Endothelial cell (in vitro differentiated cells): ENCODE measurements around the gene SNRPD2. TPM values are rescaled to one million over a fixed set of nuclear protein-coding genes. Genes with fewer than 3 reads are reported as not detected.
A peak's percentile ranks its signal among the peaks of the same experiment; 100 is the strongest.

ENCODE experiments used
- DNase-seq: peaks from one replicate; pipeline ENCODE4 v3.0.0; 2021; ENCODE audit warnings: low spot score
- H3K27ac Mint-ChIP-seq: one replicate; pipeline ENCODE4 v1.8.0; 2021; ENCODE audit warnings: mixed read lengths, inconsistent platforms; ENCODE audit not compliant: unreplicated experiment
- H3K27me3 Mint-ChIP-seq: one replicate; pipeline ENCODE4 v1.8.0; 2021; ENCODE audit warnings: mild to moderate bottlenecking, moderate library complexity, mixed read lengths, inconsistent platforms; ENCODE audit not compliant: unreplicated experiment
- H3K36me3 Mint-ChIP-seq: one replicate; pipeline ENCODE4 v1.8.0; 2021; ENCODE audit warnings: mild to moderate bottlenecking, low read depth, mixed read lengths, inconsistent platforms; ENCODE audit not compliant: unreplicated experiment
- H3K4me1 Mint-ChIP-seq: one replicate; pipeline ENCODE4 v1.8.0; 2021; ENCODE audit warnings: mild to moderate bottlenecking, mixed read lengths, inconsistent platforms; ENCODE audit not compliant: unreplicated experiment
- H3K4me3 Mint-ChIP-seq: one replicate; pipeline ENCODE4 v1.8.0; 2021; ENCODE audit warnings: mild to moderate bottlenecking, mixed read lengths, inconsistent platforms; ENCODE audit not compliant: unreplicated experiment
- H3K9me3 Mint-ChIP-seq: one replicate; pipeline ENCODE4 v1.8.0; 2021; ENCODE audit warnings: mixed read lengths, inconsistent platforms; ENCODE audit not compliant: unreplicated experiment
- CTCF ChIP-seq: fragments of 200-600 bp; sonication (generic); IDR thresholded peaks from one replicate; pipeline ENCODE4 v1.5.0; 2021; ENCODE audit warnings: antibody characterized with exemption; ENCODE audit not compliant: unreplicated experiment
- long read RNA-seq: library from polyadenylated mRNA; unstranded; transcript quantifications from one replicate; pipeline ENCODE4 v2.0.0, GENCODE V29; 2020; ENCODE audit not compliant: unreplicated experiment
- total RNA-seq: library from RNA; stranded (reverse); fragmentation: NEBNext Ultra II Directional; extraction: Animal tissue kit (Norgen Biotek cat#: 25700); gene quantifications from one replicate; pipeline ENCODE4 v1.2.1, GENCODE V29; 2021; ENCODE audit not compliant: unreplicated experiment

Gene SNRPD2
- 479 TPM for total RNA-seq
- long read RNA-seq, transcript SNRPD2-201 (3 exons, 901 nt) = major isoform, 154 of 167 reads
- long read RNA-seq, partial matches to known transcripts = 9 of 167 reads
- long read RNA-seq, other reads (novel, unspliced or antisense) = 2 of 167 reads

- H3K4me3 Mint-ChIP-seq = peak within 1 kb of the TSS; percentile 100
- peaks cover 9% of the 10 kb centered on the region for H3K4me1 Mint-ChIP-seq
- peak; percentile 40 for TF ChIP-seq CTCF
- peaks cover 8% of the 10 kb centered on the region for H3K27me3 Mint-ChIP-seq
- DNase-seq = peak; percentile 93
- H3K9me3 Mint-ChIP-seq = no peaks in the 10 kb centered on the region
- H3K36me3 Mint-ChIP-seq = peaks cover 21% of the 10 kb centered on the region
- H3K27ac Mint-ChIP-seq = peak within 1 kb of the TSS; percentile 96
Measured at GRCh38 chr19:45691516-45692186, at the start of gene SNRPD2. Gene SNRPD2, minus strand, starts transcription at chr19:45691953. Its CDS starts 65 bp downstream, at chr19:45691888.

GRCh38 chr19:45739498-45740439 lies 48.0 kb upstream of the SNRPD2 start:
- H3K4me1 Mint-ChIP-seq = no peaks in the 10 kb centered on the region

GRCh38 chr19:45733160-45733810 lies 41.5 kb upstream of the SNRPD2 start, which contains the start of gene MEIOSIN:
Gene MEIOSIN, plus strand, starts transcription at chr19:45733439. Its CDS starts 1,938 bp downstream, at chr19:45735377.
- no peak for DNase-seq
- H3K4me1 Mint-ChIP-seq = peaks cover 5% of the 10 kb centered on the region
- H3K27me3 Mint-ChIP-seq = peaks cover 17% of the 10 kb centered on the region
- no peak for TF ChIP-seq CTCF
- H3K9me3 Mint-ChIP-seq = no peaks in the 10 kb centered on the region
- H3K27ac Mint-ChIP-seq = no peak within 1 kb of the TSS
- no peaks in the 10 kb centered on the region for H3K36me3 Mint-ChIP-seq
- peak within 1 kb of the TSS; percentile 75 for H3K4me3 Mint-ChIP-seq

More at GRCh38 chr19:45739498-45740439, 48.0 kb upstream of the SNRPD2 start:
- Mint-ChIP-seq H3K27me3 (no peaks in the 10 kb centered on the region), H3K9me3 (no peaks in the 10 kb centered on the region), H3K4me3 (no peak overlapping the region), H3K36me3 (no peaks in the 10 kb centered on the region), H3K27ac (no peak overlapping the region)
- no peak for TF ChIP-seq CTCF
- no peak for DNase-seq

GRCh38 chr19:45730368-45731288 lies 38.9 kb upstream of the SNRPD2 start, which contains the start of gene FBXO46:
Gene FBXO46, minus strand, starts transcription at chr19:45730896. Its CDS starts 17,401 bp downstream, at chr19:45713495.
- Mint-ChIP-seq H3K9me3 (no peaks in the 10 kb centered on the region), H3K36me3 (no peaks in the 10 kb centered on the region), H3K4me3 (peak within 1 kb of the TSS; percentile 99), H3K27me3 (peaks cover 18% of the 10 kb centered on the region), H3K4me1 (peaks cover 5% of the 10 kb centered on the region), H3K27ac (peak within 1 kb of the TSS; percentile 80)
- peak; percentile 93 for DNase-seq
- no peak for TF ChIP-seq CTCF
